Smooth muscle cell (in vitro differentiated cells): ENCODE results near the gene RPS28. TPM values are rescaled to one million over a fixed set of nuclear protein-coding genes. Genes with fewer than 3 reads are reported as not detected.
"Not testable (repeated sequence)": the region's sequence is repeated elsewhere in the genome, so short reads cannot be mapped to it uniquely, and the experiment has no call there.

Experiments used
- DNase-seq: peaks from one replicate; lab custom pipeline; 2025; ENCODE audit not compliant: unreplicated experiment; lab: John Stamatoyannopoulos, UW
- H2AFZ ChIP-seq: fragments of 200-600 bp; sonication (generic); 2 replicates; pipeline ENCODE4 v1.6.0; 2016; ENCODE audit warnings: antibody characterized with exemption, low read depth, mild to moderate bottlenecking
- H3F3A ChIP-seq: fragments of 200-600 bp; sonication (generic); 2 replicates; pipeline ENCODE4 v1.6.0; 2017; ENCODE audit warnings: antibody characterized with exemption, low read depth
- H3K27ac ChIP-seq: fragments of 200-600 bp; sonication (generic); 2 replicates; pipeline ENCODE4 v1.5.1; 2016; ENCODE audit warnings: low read depth, mild to moderate bottlenecking
- H3K27me3 ChIP-seq: fragments of 200-600 bp; sonication (generic); 2 replicates; pipeline ENCODE4 v1.6.1; 2016; ENCODE audit warnings: low read depth, mild to moderate bottlenecking
- H3K36me3 ChIP-seq: fragments of 200-600 bp; sonication (generic); 2 replicates; pipeline ENCODE4 v1.5.1; 2016; ENCODE audit warnings: low read depth
- H3K4me1 ChIP-seq: fragments of 200-600 bp; sonication (generic); 2 replicates; pipeline ENCODE4 v1.5.1; 2016; ENCODE audit warnings: low read depth
- H3K4me2 ChIP-seq: fragments of 200-600 bp; sonication (generic); 2 replicates; pipeline ENCODE4 v1.6.0; 2016; ENCODE audit warnings: mild to moderate bottlenecking
- H3K4me3 ChIP-seq: fragments of 200-600 bp; sonication (generic); 2 replicates; pipeline ENCODE4 v1.5.1; 2016; ENCODE audit warnings: mild to moderate bottlenecking
- H3K79me2 ChIP-seq: fragments of 200-600 bp; sonication (generic); 2 replicates; pipeline ENCODE4 v1.6.0; 2016; ENCODE audit warnings: low read depth, mild to moderate bottlenecking
- H3K9ac ChIP-seq: fragments of 200-600 bp; sonication (generic); 2 replicates; pipeline ENCODE4 v1.6.0; 2016; ENCODE audit warnings: low read depth
- H3K9me3 ChIP-seq: fragments of 200-600 bp; sonication (generic); replicated peaks from 2 replicates; pipeline ENCODE4 v1.5.1; 2016; ENCODE audit warnings: low read depth
- H4K20me1 ChIP-seq: fragments of 200-600 bp; sonication (generic); 2 replicates; pipeline ENCODE4 v1.6.0; 2016; ENCODE audit warnings: low read depth
- CTCF ChIP-seq: fragments of 200-600 bp; sonication (generic); IDR thresholded peaks from 2 replicates; pipeline ENCODE4 v1.5.1; 2017; ENCODE audit warnings: borderline replicate concordance, mild to moderate bottlenecking, antibody characterized with exemption; ENCODE audit not compliant: insufficient read depth, poor library complexity, severe bottlenecking
- WGBS: methylation state at CpG from one replicate; pipeline ENCODE4 v1.1.7; 2016; ENCODE audit warnings: low lambda C conversion rate; 5-methylcytosine and 5-hydroxymethylcytosine counted together
- polyA plus RNA-seq: library from polyadenylated mRNA; unstranded; fragments of >200 nt; fragmentation: Nextera tagmentation; extraction: Ambion mirVana; gene quantifications from 2 replicates; pipeline ENCODE4 v1.2.1, GENCODE V29; 2016
- total RNA-seq: library from RNA; depleted of rRNA; stranded (reverse); fragments of >200 nt; gene quantifications from 2 replicates; pipeline ENCODE4 v1.2.3, GENCODE V29; 2014

Gene RPS28
- total RNA-seq (212 and 236 TPM in 2 replicates), polyA plus RNA-seq (574 and 669 TPM in 2 replicates)

DNA sequence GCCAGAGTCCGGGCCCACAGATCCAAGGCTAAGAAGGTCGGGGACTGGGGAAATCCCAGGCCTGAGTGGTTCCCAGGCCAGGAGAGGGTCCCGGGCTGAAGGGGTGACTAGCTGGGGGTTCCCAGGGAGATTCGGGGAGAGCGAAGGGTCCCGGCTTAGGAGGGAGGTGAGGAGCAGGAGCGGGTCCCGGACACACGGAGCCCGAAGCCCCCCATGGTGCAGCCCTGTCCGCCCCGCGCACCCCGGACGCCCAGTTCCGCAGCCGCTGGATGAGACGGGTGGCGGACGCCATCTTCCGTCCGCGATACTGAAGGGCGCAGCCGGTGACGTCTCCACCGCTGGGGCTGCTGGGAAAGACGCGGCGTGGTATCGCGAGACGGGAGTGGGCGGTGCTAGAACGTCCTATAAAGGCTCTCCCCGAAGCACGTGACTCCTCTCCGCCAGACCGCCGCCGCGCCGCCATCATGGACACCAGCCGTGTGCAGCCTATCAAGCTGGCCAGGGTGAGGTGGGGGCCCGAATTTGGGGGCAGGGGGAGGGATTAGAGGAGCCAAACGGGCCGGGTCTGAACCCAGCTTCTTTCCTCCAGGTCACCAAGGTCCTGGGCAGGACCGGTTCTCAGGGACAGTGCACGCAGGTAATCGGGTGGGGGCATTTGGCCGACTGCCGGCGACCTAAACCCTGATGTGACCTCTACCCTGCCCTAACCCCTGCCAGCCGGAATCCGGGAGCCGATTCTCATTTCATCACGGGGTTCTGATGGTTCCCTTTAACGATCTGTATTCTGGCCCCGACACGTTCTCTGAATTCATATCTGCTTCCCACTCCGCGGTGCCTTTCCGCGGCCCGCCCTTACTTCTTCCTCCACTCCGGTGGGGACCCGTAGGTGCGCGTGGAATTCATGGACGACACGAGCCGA is at the start of gene RPS28, which contains the start of gene NDUFA7:
Gene RPS28 (plus strand): TSS at position 430 of the 919 bp plus-strand sequence. CDS start 35 bp downstream, at position 465.
Gene NDUFA7 (minus strand): TSS at position 309 of the 919 bp plus-strand sequence. CDS start 17 bp downstream, at position 292.
- H2AFZ ChIP-seq: peak within 1 kb of the TSS; percentile 53
- peak; percentile 86 for DNase-seq
- H3K4me2 ChIP-seq: peak within 1 kb of the TSS; percentile 97
- H3K9ac ChIP-seq: peak within 1 kb of the TSS; percentile 99
- TF ChIP-seq CTCF: peak; percentile 13
- H3K4me3 ChIP-seq: peak within 1 kb of the TSS; percentile 93
- H3K27ac ChIP-seq: peak within 1 kb of the TSS; percentile 92
- peaks cover 24% of the 10 kb centered on the region for H4K20me1 ChIP-seq
- H3K4me1 ChIP-seq: peaks cover 20% of the 10 kb centered on the region
- H3K9me3 ChIP-seq: no peaks in the 10 kb centered on the region
- H3K36me3 ChIP-seq: no peaks in the 10 kb centered on the region
- no peaks in the 10 kb centered on the region for H3K27me3 ChIP-seq
- peaks cover 42% of the 10 kb centered on the region for H3K79me2 ChIP-seq
- no peaks in the 10 kb centered on the region for H3F3A ChIP-seq
- under 1% methylated on average over 63 of the region's 72 CpGs for WGBS

DNA sequence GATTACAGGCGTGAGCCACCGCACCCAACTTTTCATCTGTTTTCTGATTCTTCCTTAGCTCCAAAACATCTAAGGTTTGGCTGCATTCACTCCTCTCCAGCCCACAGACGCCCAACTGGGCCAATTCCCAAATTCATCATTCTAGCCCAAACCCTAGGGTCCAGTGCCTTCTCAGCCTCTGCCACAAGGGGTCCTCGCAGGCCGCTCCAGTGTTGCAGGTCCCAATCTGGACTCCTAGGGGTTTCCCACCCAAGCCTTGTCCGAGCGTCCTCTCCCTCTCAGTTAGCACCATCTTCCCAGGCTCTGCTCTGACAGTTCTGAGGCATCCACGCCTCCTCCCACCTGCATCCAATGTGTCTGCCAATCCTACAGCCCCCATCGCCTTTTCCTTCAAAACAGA is 44.8 kb upstream of the RPS28 start:
- not testable (repeated sequence) for H3K9ac ChIP-seq, H3K27ac ChIP-seq, H3K27me3 ChIP-seq, H2AFZ ChIP-seq, H3K4me1 ChIP-seq, H3K36me3 ChIP-seq, H4K20me1 ChIP-seq, H3K4me2 ChIP-seq, H3K79me2 ChIP-seq, H3K9me3 ChIP-seq, H3K4me3 ChIP-seq, DNase-seq, H3F3A ChIP-seq
- no CpG with 5 or more reads among the region's 9 CpGs for whole genome bisulfite sequencing

- not testable (repeated sequence) for H2AFZ ChIP-seq, H4K20me1 ChIP-seq, H3K4me2 ChIP-seq, H3K9ac ChIP-seq, H3K36me3 ChIP-seq, H3K4me1 ChIP-seq, H3K79me2 ChIP-seq, H3K4me3 ChIP-seq, H3F3A ChIP-seq, H3K27ac ChIP-seq, DNase-seq, H3K27me3 ChIP-seq, H3K9me3 ChIP-seq
- WGBS: no CpG with 5 or more reads among the region's 9 CpGs
Observed at GRCh38 chr19:8291337-8291736, 30.0 kb upstream of the RPS28 start.

- no peak overlapping the region for H3K27ac ChIP-seq
Observed at GRCh38 chr19:8302357-8302691, 19.0 kb upstream of the RPS28 start.

More at GRCh38 chr19:8302357-8302691, 19.0 kb upstream of the RPS28 start:
- Histone ChIP-seq H3K4me3 (no peak overlapping the region), H3K27me3 (no peaks in the 10 kb centered on the region), H2AFZ (no peak overlapping the region), H3K9ac (no peak overlapping the region), H3K79me2 (no peaks in the 10 kb centered on the region), H3K36me3 (no peaks in the 10 kb centered on the region), H3K4me1 (peaks cover 3% of the 10 kb centered on the region), H3K9me3 (no peaks in the 10 kb centered on the region), H4K20me1 (no peaks in the 10 kb centered on the region), H3K4me2 (no peak overlapping the region), H3F3A (no peaks in the 10 kb centered on the region)
- TF ChIP-seq CTCF: no peak
- no peak for DNase-seq
- 92% methylated on average over 9 of the region's 11 CpGs for WGBS
